Upper lobe of left lung (tissue), 6 donors: ENCODE data around the gene CDK2. TPM values are rescaled to one million over a fixed set of nuclear protein-coding genes. Genes with fewer than 3 reads are reported as not detected.

Source experiments
- ATAC-seq, 2 donors: fragments of 200-7000 bp; cut with Tn5 transposase; one replicate each; pipeline ENCODE4 v1.9.1; 2022; ENCODE audit warnings: mild to moderate bottlenecking in 2 of 2, moderate library complexity in 2 of 2; ENCODE audit not compliant: low FRiP score in 2 of 2
- DNase-seq, 2 donors: peaks; one replicate each; pipeline ENCODE4 v3.0.0-alpha.2; 2019 to 2020
- H3K27ac ChIP-seq, 4 donors: fragments of 200-600 bp; sonication (generic); one replicate each; pipeline ENCODE4 v1.5.1; 2016 to 2019
- H3K27me3 ChIP-seq, 4 donors: fragments of 200-600 bp; sonication (generic); one replicate each; pipeline ENCODE4 v1.5.1; 2017 to 2019
- H3K36me3 ChIP-seq, 4 donors: fragments of 200-600 bp; sonication (generic); one replicate each; pipeline ENCODE4 v1.5.1; 2016 to 2019
- H3K4me1 ChIP-seq, 4 donors: fragments of 200-600 bp; sonication (generic); one replicate each; pipeline ENCODE4 v1.5.1; 2018 to 2019
- H3K4me3 ChIP-seq, 4 donors: fragments of 200-600 bp; sonication (generic); one replicate each; pipeline ENCODE4 v1.5.1; 2017 to 2019; ENCODE audit warnings: mild to moderate bottlenecking in 2 of 4, moderate library complexity in 1 of 4
- H3K9me3 ChIP-seq, 4 donors: fragments of 200-600 bp; sonication (generic); one replicate each; pipeline ENCODE4 v1.5.1; 2018 to 2019
- EP300 ChIP-seq, 4 donors: sonication (generic); formaldehyde crosslinking; IDR thresholded peaks; one replicate each; pipeline ENCODE4 v1.5.1; 2017; ENCODE audit warnings: antibody characterized with exemption in 4 of 4, control low read depth in 2 of 4
- POLR2A ChIP-seq, 4 donors: fragments of 450-650 bp; IDR thresholded peaks; one replicate each; pipeline ENCODE4 v1.5.1; 2016 to 2017; ENCODE audit warnings: antibody characterized with exemption in 4 of 4, mild to moderate bottlenecking in 2 of 4
- POLR2AphosphoS5 ChIP-seq, 2 donors: sonication (generic); formaldehyde crosslinking; IDR thresholded peaks; one replicate each; pipeline ENCODE4 v1.5.1; 2017; ENCODE audit warnings: antibody characterized with exemption in 2 of 2
- WGBS, 2 donors: methylation state at CpG; one replicate each; pipeline ENCODE4 v1.1.5; 2017 to 2018; 5-methylcytosine and 5-hydroxymethylcytosine counted together
- total RNA-seq, 6 donors: library from RNA; depleted of rRNA in 4 of 6; stranded (reverse); fragments of >200 nt in 4 of 6; gene quantifications; one replicate each; pipeline versions ENCODE4 v1.1.0 to v1.2.1, GENCODE V29; 2016 to 2021
- TF ChIP-seq, protein P1 (sequence below), 6 experiments: fragments of 450-650 bp in 4 of 6; fragments of 200-600 bp in 2 of 6; sonication (generic) in 2 of 6; IDR thresholded peaks; one replicate each; pipeline ENCODE4 v1.5.1; 2016 to 2019; ENCODE audit warnings: antibody characterized with exemption in 6 of 6
- donor health status: DM: no; HTN: no; CAD: no; lungs with moderate emphysema.
- donor health status: DM: no; HTN: yes; CAD: no; lungs with severe emphysema.

CDK2 gene
- total RNA-seq, 6 donors from 2014 or later: 11.7 to 27.9 (median 21.7) TPM

DNA sequence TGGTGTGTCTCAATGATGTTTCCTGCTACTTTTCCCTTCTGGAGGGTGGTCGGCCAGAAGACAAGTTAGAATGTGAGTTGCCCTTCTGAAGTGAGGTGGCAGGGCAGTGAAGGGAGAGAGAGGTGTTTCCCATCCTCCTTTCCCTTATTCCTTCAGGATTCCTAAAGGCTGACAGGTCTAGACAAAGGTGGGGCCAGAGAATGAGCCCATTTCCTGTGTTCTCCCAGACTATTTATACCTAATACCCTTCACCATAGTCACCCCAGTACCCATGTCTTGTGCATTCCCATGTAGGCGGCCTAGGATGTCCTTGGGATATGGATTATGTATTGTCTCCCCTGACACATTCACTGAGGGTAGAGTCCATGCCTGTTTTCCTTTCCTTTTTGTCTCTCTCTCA is 28.6 kb upstream of the CDK2 start:
- no peak for DNase-seq
- Histone ChIP-seq H3K4me3 (no peak overlapping the region), H3K36me3 (peaks cover 0 to 38% (median 6%) of the 10 kb centered on the region in 4 donors), H3K27ac (no peak overlapping the region), H3K9me3 (no peaks in the 10 kb centered on the region), H3K4me1 (peaks cover 11 to 27% (median 15%) of the 10 kb centered on the region in 4 donors), H3K27me3 (no peaks in the 10 kb centered on the region)
- TF ChIP-seq POLR2AphosphoS5 (IDR thresholded peaks at IDR 0.05) (no peak), POLR2A (IDR thresholded peaks at IDR 0.05) (no peak), EP300 (IDR thresholded peaks at IDR 0.05) (no peak)
- TF ChIP-seq, protein P1, sequence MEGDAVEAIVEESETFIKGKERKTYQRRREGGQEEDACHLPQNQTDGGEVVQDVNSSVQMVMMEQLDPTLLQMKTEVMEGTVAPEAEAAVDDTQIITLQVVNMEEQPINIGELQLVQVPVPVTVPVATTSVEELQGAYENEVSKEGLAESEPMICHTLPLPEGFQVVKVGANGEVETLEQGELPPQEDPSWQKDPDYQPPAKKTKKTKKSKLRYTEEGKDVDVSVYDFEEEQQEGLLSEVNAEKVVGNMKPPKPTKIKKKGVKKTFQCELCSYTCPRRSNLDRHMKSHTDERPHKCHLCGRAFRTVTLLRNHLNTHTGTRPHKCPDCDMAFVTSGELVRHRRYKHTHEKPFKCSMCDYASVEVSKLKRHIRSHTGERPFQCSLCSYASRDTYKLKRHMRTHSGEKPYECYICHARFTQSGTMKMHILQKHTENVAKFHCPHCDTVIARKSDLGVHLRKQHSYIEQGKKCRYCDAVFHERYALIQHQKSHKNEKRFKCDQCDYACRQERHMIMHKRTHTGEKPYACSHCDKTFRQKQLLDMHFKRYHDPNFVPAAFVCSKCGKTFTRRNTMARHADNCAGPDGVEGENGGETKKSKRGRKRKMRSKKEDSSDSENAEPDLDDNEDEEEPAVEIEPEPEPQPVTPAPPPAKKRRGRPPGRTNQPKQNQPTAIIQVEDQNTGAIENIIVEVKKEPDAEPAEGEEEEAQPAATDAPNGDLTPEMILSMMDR (IDR thresholded peaks at IDR 0.05): no peak
- WGBS, 2 donors: 86 to 92% methylated on average over 2 of the region's 2 CpGs
- ATAC-seq: no peak

DNA sequence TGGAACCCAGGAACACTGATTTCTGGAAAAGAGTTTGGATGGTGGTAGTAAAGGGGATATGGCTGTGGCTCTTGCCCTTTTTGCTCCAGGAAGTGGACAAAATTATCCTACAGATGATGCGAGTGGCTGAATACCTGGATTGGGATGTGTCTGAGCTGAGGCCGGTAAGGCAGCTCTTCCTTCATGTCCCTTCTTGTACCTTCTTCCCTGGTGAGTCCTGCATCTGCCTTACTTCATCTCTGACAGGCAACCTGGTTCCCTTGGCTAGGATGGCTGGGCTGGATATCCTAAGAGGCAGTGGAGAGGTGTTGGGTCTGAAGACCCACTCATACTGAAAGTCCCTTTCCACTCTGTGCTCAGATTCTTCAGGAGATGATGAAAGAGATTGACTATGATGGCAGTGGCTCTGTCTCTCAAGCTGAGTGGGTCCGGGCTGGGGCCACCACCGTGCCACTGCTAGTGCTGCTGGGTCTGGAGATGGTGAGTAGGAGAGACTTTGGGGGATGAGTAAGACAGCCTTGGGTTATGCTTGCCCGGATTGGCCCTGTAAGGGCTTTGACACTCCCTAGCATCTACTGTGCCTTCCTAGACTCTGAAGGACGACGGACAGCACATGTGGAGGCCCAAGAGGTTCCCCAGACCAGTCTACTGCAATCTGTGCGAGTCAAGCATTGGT is 27.7 kb upstream of the CDK2 start:
- ATAC-seq: no peak
- no peak overlapping the region for H3K27ac ChIP-seq
- H3K36me3 ChIP-seq: peaks cover 0 to 48% (median 8%) of the 10 kb centered on the region in 4 donors
- TF ChIP-seq EP300 (IDR thresholded peaks at IDR 0.05) (no peak), POLR2A (IDR thresholded peaks at IDR 0.05) (no peak), POLR2AphosphoS5 (IDR thresholded peaks at IDR 0.05) (no peak)
- TF ChIP-seq, protein P1 (IDR thresholded peaks at IDR 0.05): no peak
- DNase-seq: no peak
- H3K9me3 ChIP-seq: no peaks in the 10 kb centered on the region
- no peaks in the 10 kb centered on the region for H3K27me3 ChIP-seq
- WGBS, 2 donors: 95 to 96% methylated on average over 6 to 8 of the region's 8 CpGs
- H3K4me1 ChIP-seq: peaks cover 7 to 17% (median 10%) of the 10 kb centered on the region in 4 donors
- no peak overlapping the region for H3K4me3 ChIP-seq

DNA sequence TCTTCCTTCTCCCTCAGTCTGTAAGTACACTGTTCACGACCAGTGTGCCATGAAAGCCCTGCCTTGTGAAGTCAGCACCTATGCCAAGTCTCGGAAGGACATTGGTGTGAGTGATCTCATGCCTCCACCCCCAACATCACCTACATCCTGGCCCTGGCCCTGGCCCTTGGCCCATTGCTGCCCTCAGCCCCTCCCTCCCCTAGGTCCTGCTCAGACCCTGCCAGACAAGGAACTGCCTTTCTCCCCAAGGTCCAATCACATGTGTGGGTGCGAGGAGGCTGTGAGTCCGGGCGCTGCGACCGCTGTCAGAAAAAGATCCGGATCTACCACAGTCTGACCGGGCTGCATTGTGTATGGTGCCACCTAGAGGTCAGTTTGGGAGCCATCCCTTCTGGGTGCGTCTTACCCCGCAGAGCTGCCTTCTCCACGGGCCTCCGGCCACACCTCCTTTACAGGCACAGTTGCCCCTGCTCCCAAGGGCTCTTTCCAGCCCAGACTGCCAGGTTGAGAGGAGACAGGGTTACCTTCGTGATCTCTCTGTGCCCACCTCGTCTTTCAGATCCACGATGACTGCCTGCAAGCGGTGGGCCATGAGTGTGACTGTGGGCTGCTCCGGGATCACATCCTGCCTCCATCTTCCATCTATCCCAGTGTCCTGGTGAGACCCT is 26.4 kb upstream of the CDK2 start:
- DNase-seq (peak; percentile 80 to 92), ATAC-seq (peak; percentile 94 to 96)
- H3K4me1 ChIP-seq: peaks cover 7 to 9% (median 8%) of the 10 kb centered on the region in 4 donors
- peak overlapping the region in 2 of 4 donors; percentile 17 to 24 for H3K4me3 ChIP-seq
- H3K27ac ChIP-seq: peak overlapping the region in 2 of 4 donors; percentile 31 to 45
- TF ChIP-seq POLR2A (IDR thresholded peaks at IDR 0.05) (no peak), POLR2AphosphoS5 (IDR thresholded peaks at IDR 0.05) (peak in 1 of 2 donors; percentile 54), EP300 (IDR thresholded peaks at IDR 0.05) (no peak)
- TF ChIP-seq, protein P1 (IDR thresholded peaks at IDR 0.05): peak; percentile 85 to 93 (median 91)
- H3K27me3 ChIP-seq: no peaks in the 10 kb centered on the region
- WGBS, 2 donors: 17 to 34% methylated on average over 9 to 18 of the region's 18 CpGs
- H3K36me3 ChIP-seq: peaks cover 0 to 56% (median 10%) of the 10 kb centered on the region in 4 donors
- no peaks in the 10 kb centered on the region for H3K9me3 ChIP-seq

DNA sequence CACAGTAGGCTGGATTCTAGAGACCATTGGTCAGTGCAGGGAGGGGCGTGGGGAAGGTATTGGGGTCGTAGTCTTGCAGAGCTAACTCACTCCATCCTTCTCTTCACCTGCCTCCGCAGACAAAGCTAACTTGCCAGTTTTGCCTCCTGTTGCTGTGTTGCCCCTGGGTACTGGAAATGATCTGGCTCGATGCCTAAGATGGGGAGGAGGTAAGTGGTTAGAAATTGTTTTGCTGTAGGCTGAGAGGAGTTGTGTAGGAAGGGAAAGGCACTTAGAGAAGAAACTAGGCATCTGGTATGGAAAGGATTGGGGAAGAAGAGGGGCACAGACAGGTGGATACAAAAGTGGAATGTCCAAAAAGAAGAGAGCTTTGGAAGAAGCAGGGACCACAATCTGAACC is 24.6 kb upstream of the CDK2 start:
- DNase-seq (no peak), ATAC-seq (no peak)
- Histone ChIP-seq H3K27ac (no peak overlapping the region), H3K27me3 (no peaks in the 10 kb centered on the region), H3K4me3 (no peak overlapping the region), H3K36me3 (peaks cover 0 to 64% (median 10%) of the 10 kb centered on the region in 4 donors), H3K9me3 (no peaks in the 10 kb centered on the region), H3K4me1 (peaks cover 7 to 9% (median 8%) of the 10 kb centered on the region in 4 donors)
- no peak for TF ChIP-seq EP300 (IDR thresholded peaks at IDR 0.05)
- TF ChIP-seq, protein P1 (IDR thresholded peaks at IDR 0.05): no peak
- TF ChIP-seq POLR2AphosphoS5 (IDR thresholded peaks at IDR 0.05): no peak
- TF ChIP-seq POLR2A (IDR thresholded peaks at IDR 0.05): no peak
- 80 to 91% methylated on average over 4 of the region's 4 CpGs for WGBS, 2 donors
